HK-2 (cell line): Measurements from ENCODE around the gene CSF3R.

ENCODE experiments used
- DNase-seq: peaks from one replicate; pipeline ENCODE4 v3.0.0-alpha.2; 2018; ENCODE audit not compliant: unreplicated experiment

Gene CSF3R

GRCh38 chr1:36458910-36459309 is 23.8 kb downstream of the CSF3R start:
- DNase-seq, result no peak

DNA sequence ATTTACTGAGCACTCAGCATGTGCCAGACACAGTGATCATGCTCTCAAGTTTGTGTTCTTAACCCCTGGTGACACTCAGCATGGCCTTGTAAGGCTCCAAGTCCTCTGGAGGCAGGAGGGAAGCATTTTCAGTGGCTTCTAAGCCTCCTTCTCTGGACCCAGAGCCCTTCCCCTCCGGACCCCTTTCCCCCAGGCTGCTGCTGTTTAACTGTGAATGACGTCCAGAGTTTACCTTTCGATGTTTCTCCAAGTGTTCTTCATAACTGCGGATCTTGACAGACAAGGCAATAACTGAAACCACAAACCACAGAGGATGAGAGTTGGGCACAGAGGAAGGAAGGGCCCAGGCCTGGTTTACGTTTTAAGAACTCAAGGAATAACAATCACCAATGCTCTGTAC is 25.0 kb downstream of the CSF3R start:
- no peak for DNase-seq

DNA sequence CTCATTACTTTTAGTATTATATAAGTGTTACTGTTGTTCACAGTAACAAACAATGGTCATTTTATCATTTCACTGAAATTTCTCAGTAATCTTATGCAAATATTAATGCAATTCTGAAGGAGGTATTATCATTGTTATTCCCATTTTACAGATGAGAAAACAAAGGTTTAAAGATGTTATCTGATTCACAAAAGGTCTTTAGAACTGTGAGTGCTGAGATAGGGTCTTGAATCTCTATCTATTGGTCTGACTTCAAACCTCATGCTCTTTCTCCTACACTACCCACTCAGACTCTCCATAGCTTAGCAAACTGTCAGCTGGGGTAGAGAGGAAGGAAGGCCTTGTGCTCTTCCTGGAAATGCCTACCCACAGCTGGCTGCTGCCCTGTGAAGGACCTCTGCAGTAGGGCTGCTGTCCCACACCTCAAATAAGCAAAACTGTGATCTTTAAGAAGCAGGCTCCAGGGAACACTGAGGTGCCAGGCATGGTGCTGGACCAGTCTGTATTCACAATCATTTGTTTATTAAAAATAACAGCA is 26.3 kb downstream of the CSF3R start:
- DNase-seq, result no peak

- DNase-seq, result no peak
Measured at GRCh38 chr1:36455386-36455785, 27.3 kb downstream of the CSF3R start.

- no peak for DNase-seq
Measured at GRCh38 chr1:36453600-36454388, 28.9 kb downstream of the CSF3R start.

- no peak for DNase-seq
Measured at GRCh38 chr1:36453051-36453450, 29.7 kb downstream of the CSF3R start.

DNA sequence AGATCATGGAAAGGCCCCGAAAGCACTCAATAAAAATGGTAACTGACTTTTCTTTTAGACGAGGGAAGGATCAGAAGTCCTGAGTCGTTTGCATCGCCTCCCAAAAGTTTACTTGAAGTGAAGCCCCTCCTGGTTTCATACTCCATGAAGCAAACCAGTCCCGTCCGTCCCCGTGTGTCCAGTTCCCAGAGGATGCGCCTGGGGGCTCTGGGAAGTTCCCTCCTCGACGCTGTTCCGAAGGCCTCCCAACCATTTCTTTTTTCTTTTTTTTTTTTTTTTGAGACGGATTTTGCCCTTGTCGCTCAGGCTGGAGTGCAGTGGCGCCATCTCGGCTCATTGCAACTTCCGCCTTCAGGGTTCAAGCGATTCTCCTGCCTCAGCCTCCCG is 31.8 kb downstream of the CSF3R start:
- no peak for DNase-seq

DNA sequence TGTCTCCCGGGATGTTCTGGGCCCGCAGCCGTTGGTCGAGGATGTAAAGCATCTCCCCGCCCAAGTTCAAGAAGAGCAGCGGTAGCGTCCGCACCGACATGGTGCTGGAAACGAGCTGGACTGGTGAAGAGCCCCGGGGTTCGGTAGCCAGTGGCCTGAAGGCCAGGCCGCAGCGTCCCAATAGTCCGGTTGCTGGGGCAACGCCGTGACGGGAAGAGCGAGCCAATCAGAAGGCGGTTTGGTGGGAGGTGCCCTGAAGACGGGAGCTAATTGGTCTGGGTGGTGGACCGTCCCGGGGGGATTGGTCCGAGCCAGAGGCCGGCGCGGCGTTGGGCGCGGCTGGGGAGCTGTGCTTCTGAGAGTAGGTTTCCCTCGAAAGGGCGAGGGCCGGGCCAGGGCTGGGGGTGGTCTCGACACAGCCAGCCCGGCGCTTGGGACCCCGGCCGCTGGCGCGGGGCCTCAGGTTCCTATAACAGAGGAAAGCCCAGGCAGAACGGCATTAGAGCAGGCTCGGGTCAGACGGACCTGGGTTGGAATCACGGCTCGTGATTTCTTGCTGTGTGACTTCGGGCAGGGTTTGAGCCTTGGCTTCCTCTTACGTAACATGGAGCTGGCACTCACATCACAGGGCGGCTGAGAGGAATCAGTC is 32.3 kb downstream of the CSF3R start, which contains the start of gene OSCP1:
OSCP1 (minus strand) TSS at position 182 of the 649 bp plus-strand sequence; CDS start at position 100, 82 bp downstream.
- DNase-seq, result peak; percentile 96

- DNase-seq, result no peak
Measured at GRCh38 chr1:36448530-36449056, 34.1 kb downstream of the CSF3R start.

DNA sequence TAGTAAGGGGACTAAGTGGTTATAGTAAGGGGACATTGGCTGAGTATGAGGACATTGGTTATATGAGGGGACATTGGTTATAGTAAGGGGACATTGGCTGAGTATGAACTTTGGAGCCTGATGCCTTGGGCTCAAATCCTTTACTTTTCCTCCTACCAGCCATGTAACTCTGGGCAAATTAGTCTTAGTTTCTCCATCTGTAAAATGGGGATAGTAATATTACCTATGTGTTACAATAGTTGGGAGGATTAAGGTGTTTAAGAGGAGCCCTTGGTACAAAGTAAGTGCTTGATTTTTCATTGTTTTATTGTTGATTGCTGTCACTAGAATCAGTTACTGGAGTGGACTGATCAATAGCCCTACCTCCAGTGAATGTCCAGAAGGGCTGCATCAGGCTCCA is 35.3 kb downstream of the CSF3R start:
- DNase-seq, result no peak

DNA sequence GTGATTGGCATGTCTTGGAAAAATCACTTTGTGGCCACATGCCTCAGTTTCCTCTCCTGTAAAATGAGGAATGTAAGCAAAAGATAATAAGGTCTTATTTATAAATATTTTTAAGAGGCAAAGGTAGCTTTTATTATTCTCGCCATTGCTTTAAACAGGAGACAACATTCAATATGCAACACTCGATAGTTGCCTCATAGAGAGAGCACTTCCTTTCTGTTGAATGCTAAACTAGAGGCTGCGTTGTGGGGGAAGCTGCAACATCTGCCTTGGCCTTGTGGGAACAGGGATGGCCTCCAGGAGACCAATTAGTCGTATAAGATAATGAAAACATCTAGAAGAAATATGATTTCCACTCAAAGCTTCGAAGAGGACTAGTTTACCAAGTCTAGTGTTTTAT is 36.0 kb downstream of the CSF3R start:
- no peak for DNase-seq

- no peak for DNase-seq
Measured at GRCh38 chr1:36446271-36446670, 36.4 kb downstream of the CSF3R start.

DNA sequence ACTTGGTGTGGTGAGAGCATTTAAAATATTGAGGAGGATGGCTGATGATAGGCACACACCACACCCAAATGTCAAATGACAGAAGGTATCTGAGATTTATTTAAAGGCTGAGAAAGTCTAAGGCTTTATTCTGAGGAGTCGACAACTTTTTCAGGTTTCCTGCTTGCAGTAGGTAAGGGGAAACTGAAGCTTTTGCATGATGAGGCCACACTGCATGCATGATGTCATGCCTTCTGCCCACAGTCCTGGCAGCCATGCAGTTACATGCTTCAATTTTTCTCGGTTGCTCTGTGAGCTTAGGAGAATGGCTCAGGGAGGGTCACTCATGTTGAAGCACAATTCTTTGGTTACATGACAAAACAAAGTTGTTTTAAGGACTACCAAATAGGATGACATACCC is 39.4 kb downstream of the CSF3R start:
- DNase-seq, result no peak

GRCh38 chr1:36442337-36442736 is 40.4 kb downstream of the CSF3R start:
- DNase-seq, result no peak

GRCh38 chr1:36440646-36441045 is 42.1 kb downstream of the CSF3R start:
- DNase-seq, result no peak

GRCh38 chr1:36440044-36440443 is 42.7 kb downstream of the CSF3R start:
- DNase-seq, result no peak

- DNase-seq, result no peak
Measured at GRCh38 chr1:36438715-36439114, 44.0 kb downstream of the CSF3R start.

DNA sequence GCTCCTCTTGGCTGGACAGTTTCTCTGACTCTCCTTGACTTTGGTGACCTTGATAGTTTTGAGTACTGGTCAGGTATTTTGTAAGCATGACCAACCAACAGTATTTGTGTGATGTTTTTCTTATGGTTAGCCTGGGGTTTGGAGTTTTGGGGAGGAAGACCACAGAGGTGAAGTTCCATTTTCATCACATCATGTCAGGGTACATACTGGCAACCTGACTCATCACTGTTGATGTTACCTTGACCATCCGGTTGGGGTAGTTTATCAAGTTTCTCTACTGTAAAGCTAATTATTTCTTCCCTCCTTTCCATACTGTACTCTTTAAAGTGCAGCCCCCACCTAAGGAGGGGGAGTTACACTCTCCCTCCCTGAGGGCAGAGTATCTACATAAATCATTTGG is 45.9 kb downstream of the CSF3R start:
- DNase-seq, result no peak

GRCh38 chr1:36433102-36433501 is 49.6 kb downstream of the CSF3R start:
- no peak for DNase-seq

DNA sequence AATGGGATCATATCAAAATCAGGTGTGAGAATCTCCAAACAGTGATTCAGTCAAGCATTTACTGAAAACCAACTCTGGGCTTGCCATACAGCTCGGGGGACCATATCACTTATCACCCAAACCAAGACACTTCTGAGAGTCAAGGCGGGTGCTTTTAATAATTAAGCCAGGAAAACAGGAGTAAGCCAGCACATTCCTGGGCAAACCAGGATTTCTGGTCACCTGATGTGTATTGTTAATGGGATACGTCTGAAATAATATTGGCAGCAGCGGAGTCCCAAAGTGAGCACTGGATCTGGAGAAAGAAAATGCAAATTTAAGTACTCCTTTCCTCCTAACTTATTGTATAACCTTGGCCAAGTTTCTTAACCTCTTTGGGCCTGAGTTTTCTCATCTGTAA is 50.1 kb downstream of the CSF3R start:
- peak; percentile 20 for DNase-seq

GRCh38 chr1:36425791-36426190 is 56.9 kb downstream of the CSF3R start:
- no peak for DNase-seq

- DNase-seq, result no peak
Measured at GRCh38 chr1:36421649-36422048, 61.1 kb downstream of the CSF3R start.

DNA sequence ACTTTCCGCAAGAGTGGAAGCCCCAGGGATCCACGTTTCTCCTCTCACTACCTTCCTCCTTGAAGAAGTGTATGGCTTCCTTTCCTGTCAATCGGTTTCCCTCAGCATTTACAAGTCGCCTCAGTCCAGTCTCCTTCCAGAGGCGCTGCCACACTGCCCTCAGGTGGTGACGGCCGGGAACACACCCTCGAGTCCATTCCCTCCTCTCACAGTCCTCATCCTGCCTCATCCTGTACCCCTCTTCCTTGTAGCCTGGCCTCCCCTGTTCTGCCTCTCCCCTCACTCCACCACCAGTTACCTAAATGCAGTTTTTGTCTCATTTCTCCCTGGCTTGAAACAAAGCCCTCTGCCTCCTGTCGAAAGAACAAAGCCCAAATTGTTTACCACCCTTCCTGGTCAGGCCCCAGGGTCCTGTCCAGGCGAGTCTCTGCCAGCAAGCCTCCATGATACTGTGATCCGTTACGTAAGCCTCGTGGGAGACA is 61.8 kb downstream of the CSF3R start:
- DNase-seq, result peak; percentile 92
